ENCODE results near the gene CCDC157.

GRCh38 chr22:30328466-30329049, 28.2 kb upstream of the CCDC157 start:
- no peak for TF ChIP-seq CTCF (conservative IDR thresholded peaks at IDR 0.05)
- TF ChIP-seq ZFX (IDR thresholded peaks at IDR 0.05): no peak

Measured in C4-2B (cell line).